Activated T-cell treated with anti-CD3 and anti-CD28 coated beads for 4 hours (primary cell): ENCODE measurements around the gene EIF4B.
A peak's percentile ranks its signal among the peaks of the same experiment; 100 is the strongest.

Experiments used
- DNase-seq: peaks from one replicate; pipeline ENCODE4 v3.0.0-alpha.2; 2020

Gene EIF4B

DNA sequence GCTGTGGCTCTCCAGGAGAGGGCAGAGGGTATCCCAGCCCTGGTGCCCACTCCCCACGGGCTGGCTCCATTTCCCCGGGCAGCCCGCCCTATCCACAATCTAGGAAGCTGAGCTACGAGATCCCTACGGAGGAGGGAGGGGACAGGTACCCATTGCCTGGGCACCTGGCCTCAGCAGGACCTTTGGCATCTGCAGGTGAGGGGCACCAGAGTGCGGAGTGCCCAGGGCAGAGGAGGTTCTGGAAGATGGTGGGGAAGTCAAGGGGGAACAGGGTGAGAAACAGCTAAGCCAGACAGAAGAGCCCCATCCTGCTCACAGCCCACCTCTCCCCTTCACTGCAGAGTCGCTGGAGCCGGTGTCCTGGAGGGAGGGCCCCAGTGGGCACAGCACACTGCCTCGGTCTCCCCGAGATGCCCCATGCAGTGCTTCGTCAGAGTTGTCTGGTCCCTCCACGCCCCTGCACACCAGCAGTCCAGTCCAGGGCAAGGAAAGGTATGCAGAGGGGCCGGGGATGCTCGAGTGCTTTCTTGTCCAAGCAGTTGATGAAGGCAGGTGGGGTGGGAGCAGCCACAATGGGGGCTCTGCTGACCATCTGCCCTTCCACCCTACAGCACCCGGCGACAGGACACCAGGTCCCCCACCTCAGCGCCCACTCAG, 53.9 kb downstream of the EIF4B start:
- DNase-seq = no peak

DNA sequence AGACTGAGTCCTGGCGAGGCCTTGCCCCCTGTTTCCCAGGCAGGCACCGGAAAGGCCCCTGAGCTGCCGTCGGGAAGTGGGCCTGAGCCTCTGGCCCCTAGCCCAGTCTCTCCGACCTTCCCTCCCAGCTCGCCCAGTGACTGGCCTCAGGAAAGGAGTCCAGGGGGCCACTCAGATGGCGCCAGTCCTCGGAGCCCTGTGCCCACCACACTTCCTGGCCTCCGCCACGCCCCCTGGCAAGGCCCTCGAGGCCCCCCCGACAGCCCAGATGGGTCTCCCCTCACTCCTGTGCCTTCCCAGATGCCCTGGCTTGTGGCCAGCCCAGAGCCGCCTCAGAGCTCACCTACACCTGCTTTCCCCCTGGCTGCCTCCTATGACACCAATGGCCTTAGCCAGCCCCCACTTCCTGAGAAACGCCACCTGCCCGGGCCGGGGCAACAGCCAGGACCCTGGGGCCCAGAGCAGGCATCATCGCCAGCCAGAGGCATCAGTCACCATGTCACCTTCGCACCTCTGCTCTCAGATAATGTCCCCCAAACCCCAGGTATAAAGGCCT, 54.5 kb downstream of the EIF4B start:
- DNase-seq = no peak

DNA sequence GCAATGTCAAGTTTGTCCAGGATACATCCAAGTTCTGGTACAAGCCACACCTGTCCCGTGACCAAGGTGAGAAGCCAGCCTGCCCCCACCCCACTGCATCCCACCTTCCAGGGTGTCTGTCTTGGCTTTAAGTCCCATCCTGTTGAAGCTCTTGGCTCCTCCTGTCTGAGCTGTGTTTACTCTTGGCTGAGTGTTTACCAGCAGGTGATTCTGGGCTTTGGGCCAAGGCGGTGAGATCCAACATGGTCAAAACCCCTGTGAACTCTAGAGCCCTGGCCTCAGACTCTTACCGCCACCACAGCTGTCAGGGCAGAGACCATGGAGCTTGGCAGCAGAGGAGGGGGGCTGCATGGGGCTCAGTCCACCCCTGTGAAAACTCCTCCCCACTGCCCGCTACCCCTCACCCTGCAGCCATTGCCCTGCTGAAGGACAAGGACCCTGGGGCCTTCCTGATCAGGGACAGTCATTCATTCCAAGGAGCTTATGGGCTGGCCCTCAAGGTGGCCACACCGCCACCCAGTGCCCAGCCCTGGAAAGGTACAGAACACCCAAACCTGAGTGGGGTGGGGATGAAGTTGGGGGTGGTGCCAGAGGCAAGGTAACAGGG, 55.3 kb downstream of the EIF4B start:
- DNase-seq = no peak

DNA sequence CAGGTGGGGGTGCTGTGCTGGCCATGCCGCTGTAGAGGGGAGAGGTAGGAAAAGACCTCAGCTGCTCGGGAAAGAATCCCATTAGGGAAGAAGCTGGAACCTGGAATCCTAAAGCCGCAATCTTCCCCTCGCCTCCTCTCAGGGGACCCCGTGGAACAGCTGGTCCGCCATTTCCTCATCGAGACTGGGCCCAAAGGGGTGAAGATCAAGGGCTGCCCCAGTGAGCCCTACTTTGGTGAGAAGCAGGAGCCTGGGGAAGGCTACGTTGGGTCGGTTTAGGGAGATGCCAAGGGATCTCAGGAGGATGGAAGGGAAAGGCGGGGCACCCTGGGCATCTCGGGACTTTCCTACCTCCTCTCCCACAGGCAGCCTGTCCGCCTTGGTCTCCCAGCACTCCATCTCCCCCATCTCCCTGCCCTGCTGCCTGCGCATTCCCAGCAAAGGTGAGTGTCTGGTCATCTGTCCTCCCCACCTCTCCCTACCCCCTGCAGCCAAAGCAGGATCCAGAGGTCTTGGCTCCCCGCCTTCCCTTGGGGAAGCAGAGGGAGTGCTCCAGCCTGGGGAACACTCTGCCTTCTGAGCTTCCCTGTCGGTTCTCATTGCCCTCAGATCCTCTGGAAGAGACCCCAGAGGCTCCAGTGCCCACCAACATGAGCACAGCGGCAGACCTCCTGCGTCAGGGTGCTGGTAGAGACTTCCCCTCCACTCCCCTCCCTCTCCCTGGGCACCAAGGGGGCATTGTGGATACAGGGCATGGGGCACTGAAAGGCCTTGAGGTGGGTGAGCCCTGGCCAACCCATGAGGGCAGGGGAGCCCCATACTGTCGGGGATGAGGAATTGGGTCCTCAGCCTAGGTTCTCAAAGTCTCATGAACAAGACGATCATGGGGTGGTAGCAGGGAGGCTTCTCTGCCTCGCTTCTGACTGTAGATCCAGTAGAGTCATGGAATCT, 56.0 kb downstream of the EIF4B start:
- DNase-seq = no peak

DNA sequence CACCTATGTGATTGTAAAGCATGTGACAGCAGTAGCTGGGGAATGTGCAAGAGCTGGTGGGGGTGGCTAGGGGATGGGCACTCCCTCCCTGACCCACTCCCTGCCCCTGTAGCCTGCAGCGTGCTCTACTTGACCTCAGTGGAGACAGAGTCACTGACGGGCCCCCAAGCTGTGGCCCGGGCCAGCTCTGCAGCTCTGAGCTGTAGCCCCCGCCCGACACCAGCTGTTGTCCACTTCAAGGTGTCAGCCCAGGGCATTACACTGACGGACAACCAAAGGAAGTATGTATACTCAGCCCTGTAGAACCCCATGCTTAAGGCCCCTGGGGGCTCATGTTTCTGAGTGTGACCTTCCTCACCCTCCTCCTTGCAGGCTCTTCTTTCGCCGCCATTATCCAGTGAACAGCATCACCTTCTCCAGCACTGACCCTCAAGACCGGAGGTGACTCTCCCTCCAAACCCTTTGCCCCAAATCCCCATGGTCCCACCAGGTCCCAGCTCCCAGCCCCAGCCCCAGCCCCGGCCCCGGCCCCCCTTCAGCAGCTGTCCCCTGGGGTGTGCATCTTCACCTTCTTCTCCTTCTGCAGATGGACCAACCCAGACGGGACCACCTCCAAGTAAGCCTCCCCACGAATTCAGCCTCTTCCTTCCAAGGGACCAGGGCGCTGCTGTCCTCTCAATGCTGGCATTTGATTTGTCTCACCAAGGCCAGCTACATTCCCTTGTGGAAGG, 56.9 kb downstream of the EIF4B start:
- DNase-seq = no peak

DNA sequence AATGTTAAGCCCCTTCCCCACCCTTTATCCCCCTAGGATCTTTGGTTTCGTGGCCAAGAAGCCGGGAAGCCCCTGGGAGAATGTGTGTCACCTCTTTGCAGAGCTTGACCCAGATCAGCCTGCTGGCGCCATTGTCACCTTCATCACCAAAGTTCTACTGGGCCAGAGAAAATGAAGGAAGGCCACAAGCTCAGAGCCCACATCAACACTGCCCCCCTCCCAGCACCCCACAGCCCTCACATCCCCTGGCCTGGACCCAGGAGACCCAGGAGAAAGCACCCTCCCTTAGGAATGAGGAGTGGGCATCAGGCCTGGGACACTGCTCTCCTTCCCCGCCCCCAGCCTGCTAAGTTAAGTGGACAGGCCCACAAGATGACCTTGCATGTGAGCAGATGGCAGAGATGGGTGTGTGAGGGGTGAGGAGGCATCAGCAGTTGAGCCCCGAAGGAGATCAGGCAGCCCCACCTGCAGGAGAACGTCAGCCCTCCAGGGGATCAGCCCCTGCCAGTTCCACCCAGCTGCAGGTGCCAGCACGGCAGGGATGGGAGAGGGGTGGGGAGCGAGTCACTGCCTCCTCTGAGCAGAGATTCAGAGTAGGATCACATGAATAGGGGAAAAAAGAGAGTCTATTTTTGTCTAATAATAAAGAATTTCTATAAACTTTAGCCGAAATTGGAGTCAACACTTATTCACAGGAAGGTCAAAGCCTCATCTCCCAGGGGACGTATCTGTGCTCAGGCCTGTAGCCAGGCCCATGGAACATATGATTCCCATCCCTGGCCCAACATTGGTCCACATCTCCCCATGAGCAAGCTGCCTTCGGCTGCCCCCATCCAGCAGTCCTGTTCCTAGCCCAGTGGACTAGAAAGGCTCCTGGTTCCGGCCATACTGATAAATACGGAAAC, 57.7 kb downstream of the EIF4B start:
- no peak for DNase-seq

DNA sequence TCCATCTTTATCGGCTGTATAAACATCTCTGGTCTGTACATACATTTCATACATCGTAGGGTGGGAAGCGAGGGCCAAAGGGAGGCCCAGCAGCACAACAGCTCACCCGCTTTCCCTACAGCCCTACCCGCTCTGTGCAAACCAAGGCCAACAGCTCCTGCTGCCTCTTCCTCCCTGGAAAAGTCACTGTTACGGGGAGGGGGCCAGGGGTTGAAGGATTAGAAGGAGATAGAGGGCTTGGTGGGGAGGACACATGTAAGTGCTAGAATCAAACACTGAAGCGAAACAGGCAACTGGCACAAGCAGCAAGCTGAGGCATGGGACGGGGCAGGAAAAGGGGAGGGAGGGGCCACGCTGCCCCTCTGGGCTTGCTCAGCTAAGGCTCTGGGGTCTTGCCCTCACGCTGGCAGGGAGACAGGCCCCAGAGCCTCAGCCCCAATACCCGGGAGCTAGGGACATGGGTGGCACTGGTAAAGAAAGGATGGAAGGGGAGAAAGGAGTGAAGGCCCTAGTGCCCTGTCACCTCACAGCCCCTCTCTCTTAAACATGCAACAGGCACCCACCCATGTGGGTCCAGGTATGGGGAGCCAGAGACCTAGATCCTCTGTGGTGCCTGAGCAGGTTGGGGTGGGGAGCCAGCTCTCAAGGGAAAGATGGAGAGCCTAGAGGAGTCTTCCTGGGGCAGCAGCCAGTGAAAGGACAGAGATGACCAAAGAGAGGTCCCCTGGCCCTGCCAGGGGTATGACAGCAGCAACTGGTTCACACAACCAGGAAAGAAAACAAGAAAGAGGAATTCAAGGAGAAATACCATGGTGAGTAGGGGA, 58.6 kb downstream of the EIF4B start:
- DNase-seq = no peak

DNA sequence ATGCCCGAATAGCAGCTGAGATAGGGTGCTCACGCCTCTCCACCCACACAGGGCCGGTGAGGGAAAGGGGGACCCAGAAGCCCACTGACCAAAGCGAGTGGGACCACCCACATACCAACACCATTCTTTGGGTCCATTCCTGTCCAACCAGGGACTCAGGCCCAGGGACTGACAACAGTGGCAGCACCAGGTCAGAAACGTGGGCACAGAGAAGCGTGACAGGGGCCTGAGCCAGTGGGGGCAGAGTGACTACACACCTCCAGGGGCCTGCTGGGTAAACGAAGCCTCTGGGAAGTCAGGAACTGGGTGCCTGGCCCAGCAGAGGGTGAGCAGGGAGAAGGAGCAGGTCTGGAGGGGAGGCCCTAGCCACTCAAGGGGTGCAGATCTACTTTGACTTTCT, 59.2 kb downstream of the EIF4B start:
- DNase-seq = no peak

DNA sequence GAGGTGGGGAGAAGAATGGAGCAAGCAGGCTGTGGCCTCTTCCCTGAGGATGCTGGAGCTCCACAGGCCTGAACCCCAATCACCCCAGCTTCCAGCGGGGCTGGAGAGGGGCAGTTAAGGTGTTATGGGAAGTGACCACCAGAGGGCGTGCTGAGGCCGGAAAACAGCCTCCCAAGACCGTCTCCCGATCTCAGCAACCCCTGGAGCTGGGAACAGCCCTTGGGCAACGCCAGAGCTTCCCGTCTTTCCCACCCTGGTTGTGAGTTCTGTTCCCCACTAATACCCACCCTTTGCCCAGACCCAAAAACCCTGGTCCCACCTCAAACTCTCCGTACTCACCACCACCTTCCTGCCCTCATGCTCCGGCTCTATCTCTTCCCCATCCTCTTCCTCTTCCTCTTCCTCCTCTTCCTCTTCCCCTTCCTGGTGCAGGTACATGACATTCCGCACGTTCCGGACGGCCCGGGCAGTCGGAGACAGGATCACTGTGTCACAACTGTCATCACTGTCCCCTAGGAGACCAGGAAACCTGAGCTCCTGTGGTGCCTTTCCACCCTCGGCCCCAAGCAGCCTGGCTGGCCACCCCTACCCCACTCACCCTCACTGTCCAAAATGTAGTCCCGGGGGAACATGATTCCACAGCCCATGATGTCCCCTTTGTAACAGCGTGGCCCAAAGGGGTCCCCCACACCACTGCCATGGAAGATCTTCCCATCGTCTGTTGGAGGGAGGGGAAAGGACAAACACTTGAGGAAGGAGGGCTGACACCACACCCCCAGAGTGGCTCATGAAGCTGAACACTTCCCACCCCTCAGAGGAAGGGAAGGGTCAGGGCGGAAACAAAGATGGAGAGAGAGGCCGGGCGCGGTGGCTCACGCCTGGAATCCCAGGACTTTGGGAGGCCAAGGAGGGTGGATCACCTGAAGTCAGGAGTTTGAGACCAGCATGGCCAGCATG, 60.0 kb downstream of the EIF4B start:
- peak; percentile 54 for DNase-seq

DNA sequence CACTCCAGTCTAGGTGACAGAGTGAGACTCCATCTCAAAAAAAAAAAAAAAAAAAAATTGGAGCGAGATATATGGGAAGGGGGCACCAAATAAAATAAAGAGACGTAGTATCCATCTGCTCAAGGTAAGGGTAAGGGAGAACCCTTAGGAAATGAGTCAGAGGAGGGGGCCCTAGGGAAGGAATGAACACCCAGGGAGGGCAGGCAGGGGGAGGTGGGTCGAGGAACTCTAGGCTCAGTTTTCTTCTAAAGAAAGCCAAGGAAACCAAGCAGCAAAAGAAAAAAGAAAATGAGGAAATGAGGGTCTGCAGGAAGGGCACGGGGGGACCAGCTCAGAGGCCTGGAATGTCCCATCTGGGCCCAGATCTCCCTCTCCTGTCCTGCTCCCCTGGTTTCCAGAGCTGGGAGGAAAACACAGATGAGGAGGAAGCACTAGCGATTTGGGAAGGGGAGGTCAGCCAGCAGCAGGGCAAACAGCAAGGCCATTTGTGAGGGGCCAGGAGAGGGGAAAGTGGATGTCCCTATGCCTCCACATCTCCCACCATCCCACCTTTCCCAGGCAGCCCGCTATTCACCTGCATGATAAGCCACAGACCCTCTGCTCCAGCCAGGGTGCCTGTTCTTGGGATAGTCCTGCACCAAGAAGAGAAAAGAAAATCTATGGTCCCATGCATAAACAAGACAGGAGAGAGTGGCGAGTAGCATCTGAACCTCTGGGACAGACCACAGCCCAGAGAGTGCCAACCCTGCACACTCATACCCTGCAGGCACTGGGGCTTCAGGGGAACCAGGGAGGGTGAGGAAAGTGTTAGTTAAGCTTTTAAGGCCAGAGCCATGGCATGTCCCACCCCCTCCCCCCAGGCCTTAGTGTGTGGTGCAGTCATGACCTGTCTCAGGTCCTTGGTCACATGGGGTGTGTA, 61.1 kb downstream of the EIF4B start:
- DNase-seq = no peak

DNA sequence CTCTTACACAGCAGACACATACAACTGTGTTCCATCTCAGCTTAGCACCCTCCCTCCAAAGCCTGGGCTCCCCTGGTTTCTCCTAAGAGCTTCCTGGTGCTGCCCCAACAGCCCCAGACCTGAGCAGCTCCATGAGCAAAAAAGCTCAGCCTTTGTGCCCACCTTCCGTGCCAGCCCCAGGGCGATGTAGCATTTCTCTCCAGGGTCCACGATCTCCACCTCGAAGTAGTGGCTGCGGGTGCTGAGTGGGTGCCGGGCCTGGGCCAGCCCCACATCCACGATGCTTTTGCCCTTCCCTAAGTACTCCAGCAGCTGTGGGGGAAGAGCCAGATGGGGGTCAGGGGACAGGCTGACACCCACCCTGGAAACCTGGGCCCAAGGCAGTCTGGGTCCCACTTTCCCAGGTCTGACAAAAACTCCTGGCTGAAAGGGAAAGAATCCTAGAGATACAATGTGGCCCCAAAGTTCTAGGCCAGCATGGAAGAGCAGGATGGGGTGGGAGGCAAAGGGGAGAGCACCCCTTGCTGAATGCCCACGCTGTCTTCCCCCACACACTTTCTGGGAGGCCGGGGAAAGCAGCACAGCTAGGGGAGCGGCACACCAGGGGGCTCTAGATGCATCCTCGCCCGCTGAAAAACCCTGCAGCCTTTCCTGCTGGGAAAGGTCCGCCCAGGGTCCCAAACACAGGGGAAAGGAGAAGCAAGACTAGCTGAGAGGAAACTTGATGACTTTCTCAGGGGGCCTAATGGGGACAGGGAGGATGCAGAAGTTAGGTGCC, 61.9 kb downstream of the EIF4B start:
- no peak for DNase-seq

DNA sequence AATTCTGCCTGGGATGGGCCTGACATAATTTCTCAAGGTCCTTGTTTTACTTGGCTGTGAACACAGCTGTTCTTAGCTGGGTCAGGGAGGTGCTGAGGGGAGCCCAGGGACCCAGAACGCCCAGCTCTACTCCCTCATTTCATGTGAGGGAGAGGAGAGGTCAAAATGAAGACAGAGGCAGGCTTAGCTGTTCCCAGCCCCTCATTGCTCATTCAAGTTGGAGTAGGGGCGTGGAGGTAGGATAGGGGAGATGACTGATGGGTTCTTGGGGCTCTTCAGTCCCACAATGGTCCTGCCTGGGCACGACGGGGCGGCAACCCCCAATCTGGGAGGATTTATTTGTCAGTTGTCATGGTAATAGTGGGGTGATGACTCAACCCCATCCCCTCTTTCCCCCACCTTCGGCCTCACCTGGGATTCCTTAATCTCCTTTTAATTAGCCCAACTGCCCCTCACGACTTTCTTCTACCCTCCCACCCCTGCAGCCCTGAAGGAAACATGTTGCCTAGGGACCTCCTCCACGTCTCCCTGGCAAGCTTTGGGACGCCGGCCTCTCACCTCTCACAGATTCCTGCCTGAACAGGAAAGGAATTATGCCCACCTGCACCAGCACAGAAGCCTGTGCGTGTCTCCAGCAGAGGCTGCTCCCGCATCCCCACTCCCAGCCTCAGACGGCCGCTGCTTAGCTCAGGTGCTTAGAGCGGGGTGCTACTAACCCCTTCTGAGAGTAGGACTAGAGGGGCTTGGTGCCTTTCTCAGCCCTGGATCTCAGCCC, 62.7 kb downstream of the EIF4B start:
- no peak for DNase-seq

DNA sequence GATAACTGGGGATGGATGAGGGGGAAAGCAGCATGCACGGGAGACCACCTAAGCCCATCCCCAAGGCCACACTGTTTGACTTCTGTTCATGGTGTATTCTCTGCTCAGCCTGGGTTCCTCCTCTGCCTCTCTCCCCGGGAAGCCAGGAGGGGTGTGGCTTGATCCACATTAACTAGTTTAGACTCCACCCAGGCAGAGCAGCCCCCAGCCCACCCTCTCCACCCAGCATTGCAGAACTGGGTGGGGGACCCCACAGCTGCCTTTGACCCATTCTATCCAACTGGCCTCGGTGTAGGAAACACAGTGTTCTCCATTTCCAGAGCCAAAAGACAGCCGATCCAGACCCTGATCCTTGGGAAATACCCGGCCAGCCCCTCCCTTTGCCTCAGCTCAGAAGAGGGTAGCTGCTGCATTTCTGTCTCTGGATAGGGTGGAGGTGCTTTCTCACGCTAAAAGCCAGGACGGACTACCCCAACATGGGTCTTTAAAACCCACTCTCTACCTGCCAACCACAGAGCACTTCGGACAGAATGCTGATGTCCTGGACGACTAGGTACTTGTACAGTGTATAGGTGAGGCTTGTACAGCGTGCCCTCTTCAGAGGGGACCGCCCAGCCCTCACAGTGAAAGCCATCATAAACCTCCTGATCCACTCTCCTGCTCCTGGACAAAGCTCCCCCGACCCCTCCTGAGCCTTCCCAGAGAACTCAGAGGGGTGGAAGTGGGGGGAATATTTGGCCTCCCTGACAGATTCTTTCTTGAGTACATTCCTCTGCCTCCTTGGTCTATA, 63.6 kb downstream of the EIF4B start:
- no peak for DNase-seq

DNA sequence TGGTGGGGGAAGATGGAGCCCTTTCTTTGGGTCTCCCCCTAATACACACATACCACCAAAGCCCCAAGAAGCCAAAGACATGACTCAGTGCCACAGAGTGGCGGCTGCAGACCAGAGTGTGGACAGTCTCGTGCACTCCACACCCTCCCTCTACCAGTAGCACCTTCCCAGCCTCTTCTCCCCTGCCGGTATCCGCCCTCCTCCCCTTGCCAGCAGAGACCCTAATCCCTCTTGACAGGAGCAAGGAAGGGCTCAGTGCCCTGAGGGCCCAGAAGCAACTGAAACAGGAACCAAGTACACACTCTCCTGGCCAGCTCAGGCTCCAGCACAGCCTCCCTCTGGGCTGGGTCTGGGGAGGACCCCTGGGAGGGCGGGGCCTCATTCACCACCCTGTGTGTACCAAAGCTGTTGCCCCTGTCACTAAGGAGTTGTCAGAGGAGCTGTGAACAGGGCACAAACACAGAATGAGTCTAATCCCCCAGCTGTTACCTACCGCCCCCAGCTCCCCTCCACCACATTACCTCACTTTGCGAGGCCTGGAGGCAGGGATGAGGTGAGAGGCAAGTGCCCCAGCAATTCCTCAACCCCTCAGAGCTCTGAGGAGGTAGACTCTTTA, 64.7 kb downstream of the EIF4B start:
- DNase-seq = no peak
